Stimulated activated naive CD4-positive, alpha-beta T cell (primary cell): ENCODE measurements around the gene ABCC11.
"Not testable (repeated sequence)": the region's sequence is repeated elsewhere in the genome, so short reads cannot be mapped to it uniquely, and the experiment has no call there.

Experiments
- DNase-seq, 6 experiments: peaks; one replicate each; lab custom pipeline; 2025; lab: John Stamatoyannopoulos, UW

ABCC11 gene

DNA sequence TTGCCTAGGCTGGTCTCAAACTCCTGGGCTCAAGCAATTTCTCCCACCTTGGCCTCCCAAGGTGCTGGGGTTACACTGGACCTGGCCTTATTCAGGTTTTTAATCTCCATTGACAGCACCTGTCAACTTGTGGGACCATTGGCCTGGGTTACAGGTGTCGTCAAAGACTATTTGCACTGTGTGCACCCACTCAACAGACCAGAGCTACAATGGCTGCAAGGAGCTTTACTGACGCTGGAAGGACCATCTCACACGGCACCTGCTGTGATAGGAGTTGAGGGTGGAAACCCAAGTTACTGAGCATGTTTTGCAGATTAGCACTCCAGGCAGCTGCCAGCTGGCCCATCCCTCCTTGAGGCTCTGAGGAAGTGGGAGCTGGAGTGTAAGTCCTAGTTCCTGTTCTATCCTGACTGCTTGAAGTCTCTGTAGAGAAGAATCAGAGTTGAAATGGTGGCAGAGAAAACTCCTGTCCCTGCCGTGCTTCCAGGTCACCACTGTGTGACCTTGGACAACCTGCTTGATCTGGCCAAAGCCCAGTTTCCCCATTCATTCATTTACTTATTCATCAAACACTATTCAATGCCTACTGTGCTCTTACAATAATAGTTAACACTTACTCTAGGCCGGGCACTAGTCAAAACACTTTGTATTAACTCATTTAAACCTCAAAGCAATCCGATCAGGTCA is 45.7 kb downstream of the ABCC11 start:
- DNase-seq: no peak

DNA sequence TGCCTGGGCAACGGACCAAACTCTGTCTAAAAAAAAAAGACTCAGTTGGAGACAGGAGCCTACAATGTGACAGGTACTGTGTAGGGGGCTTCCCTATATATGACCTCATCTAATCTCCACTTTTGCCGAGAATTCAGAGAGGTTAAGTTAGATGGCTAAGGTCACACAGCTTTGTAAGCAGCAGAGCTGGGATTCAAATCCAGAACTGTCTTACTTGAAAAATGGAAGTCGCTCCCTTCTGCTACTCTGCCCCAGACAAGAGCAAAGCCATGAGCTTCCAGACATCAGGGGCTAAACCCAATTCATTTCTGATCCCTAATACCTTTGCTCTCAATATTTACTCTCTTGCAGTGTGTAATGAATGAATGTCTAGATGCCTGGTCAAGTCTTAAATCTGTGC is 50.0 kb downstream of the ABCC11 start:
- DNase-seq: no peak

DNA sequence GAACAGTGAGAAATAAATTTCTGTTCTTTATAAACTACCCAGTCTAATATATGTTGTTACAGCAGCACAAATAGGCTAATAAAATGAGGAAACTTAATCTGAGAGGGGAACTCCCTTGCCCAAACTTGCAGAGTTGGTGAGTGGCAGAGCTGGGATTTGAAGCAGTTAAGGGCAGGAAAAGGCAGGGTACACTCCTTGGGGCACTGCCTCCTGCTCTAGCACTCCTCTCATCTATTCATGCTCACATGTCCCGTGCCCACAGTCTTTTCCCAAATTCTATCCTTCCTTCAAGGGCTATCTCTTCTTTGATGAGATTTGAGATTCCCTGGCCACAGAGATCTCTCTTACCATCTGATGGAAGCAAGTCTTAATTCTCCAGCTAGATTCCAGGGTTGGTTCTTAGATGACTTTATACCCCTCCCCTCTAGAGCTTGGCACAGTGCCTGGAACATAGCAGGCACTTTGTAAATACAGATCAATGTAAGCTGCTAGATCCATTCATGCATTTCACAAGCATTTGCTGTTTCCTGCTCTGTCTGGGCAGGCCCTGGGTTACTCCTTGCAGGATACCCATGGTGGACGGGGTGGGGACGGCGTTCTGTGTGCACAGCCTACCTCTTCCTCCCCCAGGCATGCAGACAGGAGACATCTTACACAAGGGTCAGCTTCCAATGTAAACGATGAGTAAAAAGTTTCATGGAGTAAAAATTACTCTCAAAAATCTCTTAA is 52.3 kb downstream of the ABCC11 start:
- DNase-seq: no peak

DNA sequence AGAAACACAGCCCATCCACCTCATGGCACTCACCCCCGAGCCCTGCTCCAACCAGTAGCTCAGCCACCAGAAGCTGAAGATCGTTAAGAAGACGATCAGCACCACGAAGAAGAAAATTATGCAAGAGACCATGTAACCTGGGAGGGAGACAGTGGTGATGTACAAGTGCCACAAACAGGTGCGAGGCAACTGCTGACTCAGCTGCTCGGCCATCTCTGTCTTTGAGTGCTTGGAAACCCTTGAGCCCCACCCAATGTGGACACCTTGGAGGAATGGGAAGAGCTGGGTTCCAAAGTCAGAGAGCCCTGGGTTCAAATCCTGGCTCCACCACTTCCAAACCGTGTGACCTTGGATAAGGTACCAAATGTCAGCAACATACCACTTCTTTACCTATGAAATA is 53.5 kb downstream of the ABCC11 start:
- no peak for DNase-seq

DNA sequence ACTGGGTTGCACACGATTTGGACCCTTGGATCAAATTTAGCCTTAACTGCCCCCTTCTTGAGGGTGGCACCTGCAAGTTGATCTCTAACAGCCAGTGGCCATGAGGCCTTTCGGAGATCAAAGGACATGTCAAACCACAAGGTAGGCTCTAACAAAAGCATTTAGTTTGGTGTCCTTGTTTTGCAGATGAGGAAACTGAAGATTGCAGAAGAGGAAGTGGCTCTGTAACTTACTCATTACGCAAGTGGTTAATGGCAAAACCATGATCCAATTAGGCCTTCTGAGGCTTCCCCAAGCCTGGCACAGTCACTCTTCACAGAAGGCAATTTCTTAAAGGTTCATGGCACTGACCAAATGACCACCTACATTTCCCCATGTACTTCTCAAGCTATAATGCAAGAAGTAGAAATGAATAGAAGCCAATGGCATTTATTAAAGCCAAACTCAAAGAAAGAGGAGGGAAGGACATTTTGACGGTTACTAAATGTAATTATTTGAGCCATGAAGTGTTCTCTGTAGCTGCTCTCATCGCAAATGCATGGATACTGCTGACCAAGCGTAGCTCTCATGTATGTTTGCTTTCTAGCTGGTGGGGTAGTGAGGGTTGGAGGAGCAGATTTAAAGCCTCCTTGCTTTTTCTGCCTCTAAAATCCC is 58.8 kb downstream of the ABCC11 start:
- no peak for DNase-seq

DNA sequence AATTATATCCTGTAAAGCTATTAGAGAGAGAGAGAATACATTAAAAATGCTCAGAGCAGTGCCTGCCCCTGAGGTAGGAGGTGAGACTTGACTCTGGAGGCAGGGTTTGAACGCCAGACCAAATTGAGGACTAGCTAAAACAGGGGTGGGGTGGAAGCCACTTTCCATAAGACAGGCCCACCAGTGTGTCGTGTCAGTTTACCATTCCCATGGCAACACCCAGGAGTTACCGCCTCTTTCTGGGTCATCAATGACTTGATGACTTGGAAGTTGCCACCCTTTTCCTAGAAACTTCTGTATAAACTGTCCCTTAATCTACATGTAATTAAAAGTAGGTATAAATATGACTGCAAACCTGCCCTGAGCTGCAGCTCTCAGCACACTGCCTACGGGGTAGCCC is 59.6 kb downstream of the ABCC11 start:
- DNase-seq: no peak

DNA sequence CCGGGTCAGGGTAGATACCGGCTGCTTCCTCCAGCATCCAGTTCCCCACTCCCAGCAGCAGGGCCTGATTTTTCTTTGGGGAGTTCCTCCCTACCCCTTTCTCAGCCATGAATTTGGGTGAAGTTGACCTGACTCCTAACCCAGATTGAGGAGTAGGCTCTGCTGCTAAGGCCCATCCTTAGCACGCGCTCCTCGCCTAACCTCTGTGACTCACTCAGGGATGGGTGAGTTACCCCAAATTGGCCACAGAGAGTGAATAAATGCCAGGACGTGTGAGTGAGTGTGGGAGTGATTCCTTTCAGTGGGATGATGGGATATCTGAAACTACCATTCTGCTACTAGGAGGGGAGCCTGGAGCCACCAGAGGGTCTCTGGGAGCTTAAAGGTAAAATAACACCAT is 62.7 kb downstream of the ABCC11 start:
- no peak for DNase-seq

DNA sequence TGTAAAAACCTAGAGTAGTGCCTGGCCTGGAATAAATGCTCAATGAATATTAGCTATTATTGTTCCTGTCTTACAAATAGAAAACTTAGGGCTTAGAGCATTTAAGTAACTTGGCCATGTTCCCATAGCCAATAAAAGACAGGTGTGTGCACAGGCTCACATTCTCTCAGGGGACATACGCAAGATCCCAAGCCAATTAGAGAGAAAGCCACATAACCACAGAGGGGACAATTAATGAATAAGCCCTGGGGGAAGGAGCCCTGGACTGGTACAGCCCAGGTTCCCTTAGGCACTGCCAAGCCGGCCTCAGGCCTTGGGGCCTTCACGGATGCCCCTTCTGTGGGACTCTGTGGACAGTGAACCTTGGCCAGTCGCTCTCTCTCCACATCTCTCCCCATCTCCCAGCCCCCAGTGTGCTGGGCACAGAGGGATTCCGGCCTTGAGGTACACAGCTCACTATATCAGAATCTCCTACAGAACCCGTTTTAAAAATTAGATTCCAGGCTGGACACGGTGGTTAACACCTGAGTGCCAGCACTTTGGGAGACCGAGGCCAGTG is 64.3 kb downstream of the ABCC11 start:
- DNase-seq: no peak

DNA sequence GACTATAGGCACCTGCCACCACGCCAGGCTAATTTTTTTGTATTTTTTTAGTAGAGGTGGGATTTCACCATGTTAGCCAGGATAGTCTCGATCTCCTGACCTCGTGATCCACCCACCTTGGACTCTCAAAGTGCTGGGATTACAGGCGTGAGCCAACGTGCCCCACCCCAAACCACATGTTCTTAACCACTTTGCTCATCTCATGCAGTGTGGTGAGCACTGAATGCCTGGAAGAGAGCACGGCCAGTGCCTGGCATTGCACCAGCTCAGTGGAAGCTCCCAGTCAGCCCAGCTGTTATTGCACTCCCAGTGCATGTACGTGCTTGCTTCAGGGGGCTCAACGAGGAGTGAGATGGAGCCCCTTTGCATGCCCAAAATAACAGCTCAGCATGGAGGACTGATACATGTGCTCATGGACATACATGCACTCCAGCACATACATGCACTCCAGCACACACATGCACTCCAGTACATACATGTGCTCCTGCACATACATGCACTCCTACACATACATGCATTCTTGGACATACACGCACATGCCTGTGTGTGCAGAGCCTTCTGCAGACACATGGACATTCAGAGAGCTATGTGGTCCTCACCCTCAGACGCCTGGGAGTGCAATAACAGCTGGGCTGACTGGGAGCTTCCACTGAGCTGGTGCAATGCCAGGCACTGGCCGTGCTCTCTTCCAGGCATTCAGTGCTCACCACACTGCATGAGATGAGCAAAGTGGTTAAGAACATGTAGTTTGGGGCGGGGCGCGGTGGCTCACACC is 65.4 kb downstream of the ABCC11 start:
- DNase-seq: not testable (repeated sequence)

DNA sequence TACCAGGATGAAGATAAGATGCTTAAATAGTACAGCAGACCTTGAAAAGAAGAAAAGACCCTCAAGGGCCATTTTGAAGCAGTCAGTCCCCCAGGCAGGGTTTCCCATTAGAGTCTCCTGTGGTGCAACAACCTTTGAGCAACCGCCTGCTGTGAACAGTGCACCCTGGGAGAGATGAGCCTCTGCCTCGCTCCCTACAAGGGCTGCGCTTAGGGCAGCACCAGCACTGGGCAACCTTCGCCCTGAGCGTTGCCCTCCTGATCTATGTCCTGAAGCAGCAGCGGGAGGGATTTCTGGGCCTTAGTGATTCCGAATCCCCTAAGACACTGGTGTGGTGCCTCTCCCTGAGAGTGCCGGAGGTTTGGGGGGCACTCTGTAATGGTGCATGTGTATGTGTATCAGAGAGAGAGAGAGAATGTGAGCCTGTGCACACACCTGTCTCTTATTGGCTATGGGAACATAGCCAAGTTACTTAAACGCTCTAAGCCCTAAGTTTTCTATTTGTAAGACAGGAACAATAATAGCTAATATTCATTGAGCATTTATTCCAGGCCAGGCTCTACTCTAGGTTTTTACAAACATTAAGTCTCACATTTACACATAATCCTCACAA is 66.4 kb downstream of the ABCC11 start:
- no peak for DNase-seq

DNA sequence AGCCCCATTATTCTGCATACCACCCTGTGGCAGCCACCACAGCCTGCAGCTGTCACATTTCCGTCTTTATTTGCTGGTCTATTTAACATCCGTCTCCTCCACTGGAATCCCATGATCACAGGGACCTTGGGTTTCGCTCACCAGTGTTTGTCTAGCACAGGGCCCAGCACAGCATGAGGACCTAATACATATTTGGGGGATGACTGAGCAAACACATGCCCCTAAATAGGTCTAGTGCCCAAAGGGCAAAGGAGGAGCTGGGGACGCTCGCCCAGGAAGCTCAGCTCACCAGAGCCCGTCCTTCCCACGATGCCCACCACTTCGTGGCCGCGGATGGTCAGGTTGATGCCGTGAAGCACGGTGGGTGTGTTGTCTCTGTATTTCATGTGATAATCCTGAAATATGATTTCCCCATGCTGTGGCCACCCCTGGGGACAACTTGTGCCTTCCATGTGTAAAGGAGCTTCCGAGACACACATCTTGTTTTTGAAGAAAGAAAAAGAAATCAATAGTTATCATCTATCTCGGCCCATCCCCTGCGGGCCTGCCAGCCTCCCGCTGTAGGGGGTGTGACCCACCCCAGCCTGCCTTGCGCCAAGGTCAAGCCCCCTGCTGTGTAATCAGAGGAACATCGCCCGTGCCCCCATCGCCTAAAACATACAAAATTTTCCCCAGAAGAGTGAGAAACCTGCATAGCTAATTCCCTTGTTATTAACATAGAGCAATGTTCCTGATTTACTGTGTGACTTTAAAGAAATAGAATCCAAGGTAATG is 70.5 kb downstream of the ABCC11 start:
- no peak for DNase-seq

DNA sequence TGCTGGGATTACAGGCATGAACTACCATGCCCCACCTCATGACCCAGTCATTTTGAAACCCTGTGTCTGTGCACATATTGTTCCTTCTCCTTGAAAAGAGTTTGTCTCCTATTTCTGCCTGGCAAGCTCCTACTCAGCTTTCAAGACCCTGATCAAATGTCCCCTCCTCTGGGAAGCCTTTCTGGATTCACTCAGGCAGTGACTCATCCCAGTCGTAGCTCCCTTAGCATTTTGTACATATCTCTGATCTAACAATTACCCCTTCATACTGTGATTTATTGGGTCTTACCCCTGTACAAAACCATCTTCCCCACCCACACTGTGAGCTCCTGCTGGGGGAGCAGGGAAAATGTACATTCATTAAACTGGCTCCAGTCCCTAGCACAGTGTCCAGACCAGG is 73.5 kb downstream of the ABCC11 start:
- no peak for DNase-seq

DNA sequence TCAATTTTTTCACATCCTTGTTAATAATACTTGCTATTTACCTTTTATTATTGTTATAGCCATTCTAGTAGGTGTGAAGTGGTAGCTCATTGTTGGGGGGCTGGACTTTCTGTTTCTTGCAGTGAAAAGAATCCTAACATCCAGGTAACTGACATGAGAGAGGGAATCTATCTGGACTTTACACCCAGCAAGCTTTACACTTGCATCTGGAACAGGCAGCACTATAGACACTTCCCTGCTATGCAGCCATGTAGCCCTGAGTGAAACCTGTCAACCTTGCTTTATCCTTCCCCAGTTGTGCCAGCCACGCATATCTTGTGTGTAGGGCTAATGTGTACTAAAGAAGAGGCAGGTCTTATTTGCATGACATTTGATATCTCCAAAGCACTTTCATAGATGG is 74.7 kb downstream of the ABCC11 start:
- no peak for DNase-seq

DNA sequence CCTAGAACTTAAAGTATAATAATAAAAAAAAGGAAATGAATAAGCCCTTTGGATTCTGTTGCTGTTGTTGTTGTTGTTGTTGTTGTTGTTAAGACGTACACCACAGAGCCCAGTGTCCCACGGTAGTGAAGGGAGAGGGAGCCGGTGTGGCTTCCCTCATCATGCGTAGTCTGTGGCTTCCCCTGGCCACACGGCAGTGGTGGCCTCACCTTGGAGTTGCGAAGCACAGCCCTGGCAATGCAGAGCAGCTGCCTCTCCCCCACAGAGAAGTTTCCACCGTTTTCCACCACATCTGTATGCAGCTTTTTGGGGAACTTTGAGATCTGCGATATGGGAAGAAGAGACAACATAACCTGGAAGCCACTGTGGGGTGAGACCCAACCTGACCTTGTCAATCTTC is 77.4 kb downstream of the ABCC11 start:
- no peak for DNase-seq

DNA sequence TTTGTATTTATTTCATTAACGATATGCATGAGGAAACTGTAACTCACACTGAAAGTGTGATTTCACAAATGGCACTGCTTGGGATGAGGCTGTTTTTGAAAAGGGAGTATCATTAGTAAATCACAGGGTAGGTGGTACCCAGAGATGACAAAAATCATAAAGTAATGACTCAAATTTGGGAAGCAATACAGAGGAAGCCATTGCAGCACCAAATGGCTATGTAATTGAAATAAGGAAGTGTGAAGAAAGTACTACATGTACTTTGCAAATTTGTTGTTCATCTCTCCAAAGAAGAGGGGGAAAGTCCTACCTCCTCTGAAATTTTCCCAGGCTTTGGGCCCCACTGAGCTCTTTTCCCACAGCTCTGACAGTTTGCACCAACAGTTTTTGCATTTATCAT is 79.3 kb downstream of the ABCC11 start:
- DNase-seq: no peak

DNA sequence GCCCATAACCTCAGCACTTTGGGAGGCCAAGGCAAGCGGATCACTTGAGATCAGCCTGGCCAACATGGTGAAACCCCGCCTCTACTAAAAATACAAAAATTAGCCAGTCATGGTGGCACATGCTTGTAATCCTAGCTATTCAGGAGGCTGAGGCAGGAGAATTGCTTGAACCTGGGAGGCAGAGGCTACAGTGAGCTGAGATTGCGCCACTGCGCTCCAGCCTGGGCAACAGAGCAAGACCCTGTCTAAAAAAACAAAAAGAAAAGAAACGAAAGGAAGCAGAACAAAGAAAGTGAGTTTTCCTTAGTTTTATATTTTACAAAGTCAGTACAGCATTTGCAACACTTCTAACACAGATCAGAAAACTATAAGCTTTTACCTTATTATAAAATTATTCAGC is 80.7 kb downstream of the ABCC11 start:
- not testable (repeated sequence) for DNase-seq

DNA sequence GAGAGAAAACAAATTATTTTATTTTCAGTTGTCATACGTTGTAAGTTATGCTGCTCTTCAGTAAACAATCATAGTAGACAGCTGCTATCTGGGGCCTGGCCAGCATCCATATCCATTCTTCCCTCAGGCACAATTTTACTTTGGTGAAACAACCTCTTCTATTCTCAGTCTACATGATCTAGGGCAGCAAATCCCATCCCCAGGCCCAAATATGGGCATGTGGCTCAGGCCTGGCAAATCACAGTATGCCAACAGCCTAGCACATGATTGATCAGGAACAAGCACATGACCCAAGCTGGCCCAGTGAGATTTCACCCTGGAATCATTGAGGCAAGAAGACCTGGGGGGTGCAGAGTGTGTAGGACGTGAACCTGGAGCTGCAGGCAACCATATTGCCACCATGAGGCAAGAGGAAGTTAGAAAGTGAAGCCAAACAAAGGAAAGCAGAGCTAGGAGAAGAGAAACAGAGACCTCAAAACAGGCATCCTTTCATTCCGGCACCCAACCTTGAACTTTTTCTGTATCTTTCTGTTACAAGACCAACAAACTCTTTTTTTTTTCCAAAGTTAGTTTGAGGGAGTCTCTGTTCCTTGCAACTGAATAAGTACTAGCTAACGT is 81.3 kb downstream of the ABCC11 start:
- no peak for DNase-seq

DNA sequence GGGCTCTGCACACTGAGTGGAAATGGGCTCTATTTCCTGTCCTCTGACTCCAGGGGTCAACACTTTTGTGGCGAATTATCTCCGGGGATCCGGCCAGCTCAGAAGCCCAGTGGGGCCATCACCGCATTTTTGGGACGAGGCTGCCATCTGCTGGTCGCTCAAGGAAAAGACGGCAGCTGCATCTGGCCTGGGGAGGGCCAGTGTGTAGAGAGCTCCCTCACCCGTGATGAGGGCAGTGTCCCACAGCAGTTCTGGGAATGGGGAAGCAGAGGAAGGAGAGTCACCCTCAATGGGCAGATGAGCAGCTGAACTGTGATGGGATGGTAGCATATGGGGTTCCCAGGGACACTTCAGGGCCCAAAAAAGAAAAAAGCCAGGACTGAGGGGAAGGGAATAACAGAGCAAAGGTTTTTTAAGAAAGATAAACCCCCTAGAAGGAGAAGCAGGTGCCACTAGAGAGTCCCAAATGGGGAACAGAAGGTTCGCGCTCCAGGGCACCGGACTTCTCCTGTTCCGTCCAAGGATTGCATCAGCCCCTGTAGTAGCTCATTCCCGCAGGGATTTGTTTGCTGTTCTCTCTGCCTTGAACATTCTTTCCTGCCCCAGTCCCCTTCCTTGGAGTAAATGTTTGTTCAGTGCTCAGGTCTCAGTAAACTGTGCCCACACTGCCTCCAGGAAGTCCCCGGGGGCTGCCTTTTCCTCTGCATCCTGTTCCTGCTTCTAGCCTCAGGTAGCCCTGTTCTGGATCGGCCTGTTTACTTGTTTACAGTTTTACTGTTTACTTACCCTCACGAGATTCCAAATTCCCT is 82.2 kb downstream of the ABCC11 start:
- DNase-seq: peak; percentile 2 to 58 (median 38)

DNA sequence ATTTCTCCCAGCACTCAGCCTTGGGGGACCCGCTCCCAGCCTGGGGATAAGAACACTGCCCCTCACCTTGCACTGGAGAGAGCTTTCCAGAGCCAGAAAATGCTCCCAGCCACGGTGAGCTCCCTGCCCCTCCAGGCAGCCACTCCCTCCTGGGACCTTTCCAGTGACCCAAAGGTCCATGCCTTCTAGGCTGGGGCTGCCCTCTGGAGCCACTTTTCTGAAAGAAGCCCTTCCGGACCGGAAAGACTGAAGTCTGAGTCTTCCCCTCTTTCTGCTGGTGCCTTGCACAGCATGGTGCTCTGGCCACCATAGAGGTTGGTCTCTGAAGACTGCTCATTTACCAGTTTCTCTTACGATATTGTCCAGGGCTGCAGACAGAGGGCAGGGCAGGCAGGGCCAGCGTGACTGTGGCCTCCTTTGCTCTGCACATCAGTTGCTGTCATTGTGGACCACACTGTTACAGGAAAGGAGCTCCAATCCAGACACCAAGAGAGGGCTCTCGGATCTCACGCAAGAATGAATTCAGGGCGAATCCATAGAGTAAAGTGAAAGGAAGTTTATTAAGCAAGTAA is 84.4 kb downstream of the ABCC11 start:
- DNase-seq: no peak
